HepG2 (cell line): ENCODE data around the gene CCDC181. TPM values are rescaled to one million over a fixed set of nuclear protein-coding genes. Genes with fewer than 3 reads are reported as not detected.
A peak's percentile ranks its signal among the peaks of the same experiment; 100 is the strongest.

Experiments
- ATAC-seq: fragments of 200-7000 bp; cut with Tn5 transposase; 3 replicates; pipeline ENCODE4 v1.9.1; 2020; ENCODE audit warnings: mild to moderate bottlenecking, moderate library complexity
- BruUV-seq: library from RNA; stranded (reverse); fragments of 400-500 nt; replicated peaks from 2 replicates; lab custom pipeline; 2021; lab: Mats Ljungman, UMichigan
- CTCF ChIA-PET: fragments of 300-600 bp; formaldehyde crosslinking; extraction: SDS; loops from one replicate; lab custom pipeline; 2021; ENCODE audit warnings: low total read pairs, inconsistent platforms, low intra/inter-chr PET ratio; lab: Yijun Ruan, JAX
- POLR2A ChIA-PET: fragments of 350-600 bp; sonication (Branson Sonifier 250); formaldehyde crosslinking; loops from one replicate; lab custom pipeline; 2020; ENCODE audit warnings: antibody characterized with exemption, inconsistent platforms; lab: Yijun Ruan, JAX
- DNase-seq: peaks from one replicate; pipeline ENCODE4 v3.0.0-alpha.2; 2015; ENCODE audit warnings: low spot score
- FAIRE-seq: peaks from 3 replicates; lab custom pipeline; 2011; peaks lifted over from hg19 to GRCh38; lab: Jason Lieb, UNC
- H2AFZ ChIP-seq: one replicate; pipeline ENCODE4 v1.6.1; 2011; ENCODE audit warnings: low read length, inconsistent platforms
- H3K27ac ChIP-seq: fragments of 300-600 bp; 3 replicates; pipeline ENCODE4 v1.8.0; 2011; ENCODE audit warnings: mixed run types, mild to moderate bottlenecking, mixed read lengths, low read length, inconsistent platforms; ENCODE audit not compliant: insufficient read depth; ENCODE audit errors: extremely low read length
- H3K27me3 ChIP-seq, 2 experiments: fragments of 200-600 bp in 1 of 2; 2 replicates in 1 of 2; 3 replicates in 1 of 2; pipeline versions ENCODE4 v1.6.0 to v1.8.0; 2011; ENCODE audit warnings: low read length in 2 of 2, mild to moderate bottlenecking in 2 of 2, moderate library complexity in 2 of 2, inconsistent platforms in 1 of 2; ENCODE audit not compliant: insufficient read depth in 2 of 2, control insufficient read depth in 1 of 2
- H3K36me3 ChIP-seq, 2 experiments: fragments of 200-600 bp in 1 of 2; replicated peaks in 1 of 2; 2 replicates in 1 of 2; 3 replicates in 1 of 2; pipeline versions ENCODE4 v1.5.1 to v1.8.0; 2011; ENCODE audit warnings: low read length in 2 of 2, inconsistent platforms in 1 of 2; ENCODE audit not compliant: insufficient read depth in 2 of 2, control insufficient read depth in 1 of 2
- H3K4me1 ChIP-seq: 2 replicates; pipeline ENCODE4 v1.5.1; 2012; ENCODE audit warnings: low read length, inconsistent platforms; ENCODE audit not compliant: insufficient read depth
- H3K4me2 ChIP-seq: 2 replicates; pipeline ENCODE4 v1.6.0; 2011; ENCODE audit warnings: low read depth, low read length, inconsistent platforms
- H3K4me3 ChIP-seq, 3 experiments: fragments of 200-600 bp in 1 of 3; sonication (generic), shearing (Covaris generic) in 1 of 3; replicated peaks in 1 of 3; 2 replicates each; pipeline ENCODE4 v1.5.1; 2011 to 2016; ENCODE audit warnings: low read length in 3 of 3, inconsistent platforms in 2 of 3, low read depth in 2 of 3, mild to moderate bottlenecking in 2 of 3, control low read depth in 1 of 3, mixed read lengths in 1 of 3; ENCODE audit not compliant: insufficient read depth in 1 of 3
- H3K79me2 ChIP-seq: one replicate; pipeline ENCODE4 v1.6.1; 2011; ENCODE audit warnings: low read length, inconsistent platforms; ENCODE audit not compliant: insufficient read depth
- H3K9ac ChIP-seq: 2 replicates; pipeline ENCODE4 v1.6.0; 2011; ENCODE audit warnings: mild to moderate bottlenecking, low read depth, low read length, inconsistent platforms; ENCODE audit not compliant: insufficient read depth
- H3K9me3 ChIP-seq: 2 replicates; pipeline ENCODE4 v1.5.1; 2012; ENCODE audit warnings: mild to moderate bottlenecking, low read length
- H4K20me1 ChIP-seq: 2 replicates; pipeline ENCODE4 v1.6.0; 2011; ENCODE audit warnings: inconsistent platforms, mild to moderate bottlenecking, low read length, moderate library complexity; ENCODE audit not compliant: insufficient read depth
- CEBPB ChIP-seq: IDR thresholded peaks from 2 replicates; pipeline ENCODE4 v1.6.1; 2011; ENCODE audit warnings: low read depth, low read length, improper control_type of control experiment, borderline replicate concordance
- CSRNP2 ChIP-seq: sonication (generic); formaldehyde crosslinking; conservative IDR thresholded peaks from 2 replicates; pipeline ENCODE4 v1.8.0; 2022; ENCODE audit warnings: low read depth, missing genetic modification reagents
- IRX3 ChIP-seq: sonication (generic); formaldehyde crosslinking; IDR thresholded peaks from 2 replicates; pipeline ENCODE4 v1.8.1; 2023; ENCODE audit warnings: mild to moderate bottlenecking, low read depth, missing genetic modification reagents, borderline replicate concordance
- MAFK ChIP-seq, 2 experiments: IDR thresholded peaks in 1 of 2; conservative IDR thresholded peaks in 1 of 2; 2 replicates each; pipeline ENCODE4 v1.6.1; 2011; ENCODE audit warnings: improper control_type of control experiment in 2 of 2, low read length in 2 of 2
- ZNF564 ChIP-seq: sonication (generic); formaldehyde crosslinking; IDR thresholded peaks from 2 replicates; pipeline ENCODE4 v1.8.1; 2023; ENCODE audit warnings: mild to moderate bottlenecking, missing genetic modification reagents
- WGBS: methylation state at CpG from one replicate; pipeline ENCODE4 v1.1.6; 2017; ENCODE audit warnings: low lambda C conversion rate; 5-methylcytosine and 5-hydroxymethylcytosine counted together
- in situ Hi-C: cut with HindIII; loops from 2 replicates; pipeline ENCODE4 v1.10.0; 2017; ENCODE audit warnings: low pct_unique_long_range_greater_than_20kb; ENCODE audit not compliant: extremely low pct_ligation_motif_present
- intact Hi-C: fragments of 100-400 bp; cut with micrococcal nuclease; formaldehyde crosslinking; loops from one replicate; pipeline ENCODE4 v1.10.0; 2022; ENCODE audit not compliant: unreplicated experiment
- polyA plus RNA-seq, 8 experiments: library from polyadenylated mRNA; depleted of rRNA in 3 of 8; stranded (reverse) in 7 of 8; unstranded in 1 of 8; fragments of >200 nt; fragmentation: Illumina TruSeq in 4 of 8; extraction: Trizol in 4 of 8; gene quantifications; 2 replicates each; pipeline versions ENCODE4 v1.2.1 to v1.2.3, GENCODE V29; 2011 to 2016; ENCODE audit warnings: low read depth in 4 of 8, missing spikeins in 1 of 8, mixed read lengths in 1 of 8; ENCODE audit not compliant: insufficient read depth in 1 of 8
- total RNA-seq, 5 experiments: library from RNA; depleted of rRNA; stranded (reverse); fragments of >200 nt; fragmentation: Illumina TruSeq; extraction: Trizol; gene quantifications; 2 replicates each; pipeline ENCODE4 v1.2.3, GENCODE V29; 2016; ENCODE audit warnings: low read depth in 1 of 5

The CCDC181 gene
- total and polyA plus RNA-seq, 2 of the 13 experiments (the other 11 are each of a cell fraction or from before 2014, with no cell fraction given) = 0.07 TPM; not detected in 1

GRCh38 chr1:169452921-169453320 lies 25.6 kb upstream of the CCDC181 start:
- Histone ChIP-seq H3K27me3 (no peaks in the 10 kb centered on the region), H3K27ac (no peak overlapping the region)
- TF ChIP-seq MAFK (conservative IDR thresholded peaks at IDR 0.05 in 1 of 2, IDR thresholded peaks at IDR 0.05 in 1 of 2; ENCODE audit: low read length in 2 of 2) (peak in 1 of 2 experiments; percentile 39; a peak in 2 of 4 replicates), CSRNP2 (no peak)
- TF ChIP-seq, all 625 proteins: peak for 1
- intact Hi-C loops = no loop called here
- Histone ChIP-seq H2AFZ (no peak overlapping the region), H3K4me3 (no peak overlapping the region), H3K36me3 (no peaks in the 10 kb centered on the region), H4K20me1 (no peaks in the 10 kb centered on the region), H3K4me1 (no peaks in the 10 kb centered on the region), H3K79me2 (no peaks in the 10 kb centered on the region), H3K9me3 (peaks cover 12% of the 10 kb centered on the region), H3K4me2 (no peak overlapping the region), H3K9ac (no peak overlapping the region)
- FAIRE-seq (no peak), DNase-seq (no peak), ATAC-seq (no peak)
- no TSS peak for BruUV-seq
- POLR2A ChIA-PET = no interaction called here
- CTCF ChIA-PET = no interaction called here
- 58% methylated on average over 2 of the region's 2 CpGs for WGBS
- in situ Hi-C loops = no loop called here

GRCh38 chr1:169451218-169451824 lies 24.0 kb upstream of the CCDC181 start:
- H3K4me2 ChIP-seq = no peak overlapping the region
- TF ChIP-seq IRX3 (no peak), CEBPB (0 out of 2 replicates have a peak, but pooled peaks have one; percentile 14), ZNF564 (CRISPR knock-in tag) (no peak)
- ATAC-seq (no peak), FAIRE-seq (no peak), DNase-seq (no peak)
- ChIA-PET CTCF (no interaction called here), POLR2A (no interaction called here)
- no peaks in the 10 kb centered on the region for H4K20me1 ChIP-seq
- H2AFZ ChIP-seq = no peak overlapping the region
- H3K4me3 ChIP-seq = no peak overlapping the region
- H3K36me3 ChIP-seq = no peaks in the 10 kb centered on the region
- H3K79me2 ChIP-seq = no peaks in the 10 kb centered on the region
- H3K9me3 ChIP-seq = no peaks in the 10 kb centered on the region
- no peak overlapping the region for H3K27ac ChIP-seq
- intact Hi-C loops = no loop called here
- WGBS = 3% methylated on average over 1 of the region's 1 CpG
- H3K9ac ChIP-seq = no peak overlapping the region
- H3K27me3 ChIP-seq = no peaks in the 10 kb centered on the region
- in situ Hi-C loops = no loop called here
- no TSS peak for BruUV-seq
- H3K4me1 ChIP-seq = no peaks in the 10 kb centered on the region
